Keratinocyte (primary cell): ENCODE data around the gene UNC79. TPM values are rescaled to one million over a fixed set of nuclear protein-coding genes. Genes with fewer than 3 reads are reported as not detected.

Source experiments
- DNase-seq: peaks from one replicate; pipeline ENCODE4 v3.0.0-alpha.2; 2011; ENCODE audit warnings: low read depth, missing footprints, low spot score
- FAIRE-seq: peaks from 2 replicates; lab custom pipeline; 2011; peaks lifted over from hg19 to GRCh38; lab: Jason Lieb, UNC
- H2AFZ ChIP-seq: 2 replicates; pipeline ENCODE4 v1.6.0; 2012; ENCODE audit warnings: low read length, control low read depth, inconsistent platforms; ENCODE audit not compliant: control insufficient read depth
- H3K27ac ChIP-seq: 2 replicates; pipeline ENCODE4 v1.5.1; 2011; ENCODE audit warnings: low read length; ENCODE audit not compliant: control insufficient read depth, insufficient read depth
- H3K27me3 ChIP-seq: 3 replicates; pipeline ENCODE4 v1.6.0; 2011; ENCODE audit warnings: low read length; ENCODE audit not compliant: control insufficient read depth, insufficient read depth; ENCODE audit errors: extremely low read depth
- H3K36me3 ChIP-seq, 2 experiments: 2 replicates in 1 of 2; 3 replicates in 1 of 2; pipeline ENCODE4 v1.5.1; 2011; ENCODE audit warnings: low read length in 2 of 2, mild to moderate bottlenecking in 1 of 2; ENCODE audit not compliant: control insufficient read depth in 2 of 2, insufficient read depth in 2 of 2; ENCODE audit errors: extremely low read depth in 1 of 2
- H3K4me1 ChIP-seq: 3 replicates; pipeline ENCODE4 v1.5.1; 2011; ENCODE audit warnings: low read length; ENCODE audit not compliant: control insufficient read depth, insufficient read depth; ENCODE audit errors: extremely low read depth
- H3K4me2 ChIP-seq: 3 replicates; pipeline ENCODE4 v1.6.0; 2011; ENCODE audit warnings: low read depth, low read length; ENCODE audit not compliant: control insufficient read depth, insufficient read depth; ENCODE audit errors: extremely low read depth
- H3K4me3 ChIP-seq, 3 experiments: fragments of 200-600 bp in 1 of 3; sonication (generic) in 1 of 3; 2 replicates in 2 of 3; 3 replicates in 1 of 3; pipeline ENCODE4 v1.5.1; 2011 to 2016; ENCODE audit warnings: low read length in 3 of 3, mild to moderate bottlenecking in 3 of 3, control low read depth in 2 of 3, inconsistent platforms in 1 of 3, low read depth in 1 of 3, mixed read lengths in 1 of 3, mixed run types in 1 of 3, moderate library complexity in 1 of 3; ENCODE audit not compliant: control insufficient read depth in 2 of 3, insufficient read depth in 2 of 3; ENCODE audit errors: extremely low read depth in 1 of 3
- H3K79me2 ChIP-seq: 2 replicates; pipeline ENCODE4 v1.6.0; 2012; ENCODE audit warnings: low read length; ENCODE audit not compliant: control insufficient read depth, insufficient read depth
- H3K9ac ChIP-seq: 3 replicates; pipeline ENCODE4 v1.6.0; 2011; ENCODE audit warnings: low read length; ENCODE audit not compliant: control insufficient read depth, insufficient read depth; ENCODE audit errors: extremely low read depth
- H3K9me1 ChIP-seq: 3 replicates; pipeline ENCODE4 v1.6.0; 2011; ENCODE audit warnings: low read length; ENCODE audit not compliant: control insufficient read depth, insufficient read depth; ENCODE audit errors: extremely low read depth
- H3K9me3 ChIP-seq: 2 replicates; pipeline ENCODE4 v1.5.1; 2012; ENCODE audit warnings: low read depth, low read length; ENCODE audit not compliant: control insufficient read depth
- H4K20me1 ChIP-seq: 3 replicates; pipeline ENCODE4 v1.6.0; 2011; ENCODE audit warnings: low read length; ENCODE audit not compliant: control insufficient read depth, insufficient read depth; ENCODE audit errors: extremely low read depth
- CTCF ChIP-seq, 3 experiments: IDR thresholded peaks in 1 of 3; conservative IDR thresholded peaks in 1 of 3; optimal IDR thresholded peaks in 1 of 3; 2 replicates in 2 of 3; 3 replicates in 1 of 3; pipeline versions ENCODE3 to v1.5.1; 2011; ENCODE audit warnings: low read length in 3 of 3, mild to moderate bottlenecking in 3 of 3, moderate library complexity in 2 of 3, control low read depth in 1 of 3, inconsistent platforms in 1 of 3; ENCODE audit not compliant: insufficient read depth in 2 of 3; ENCODE audit errors: extremely low read depth in 1 of 3
- EZH2 ChIP-seq: IDR thresholded peaks from one replicate; pipeline ENCODE4 v1.6.1; 2012; ENCODE audit warnings: inconsistent platforms, mild to moderate bottlenecking, low read length, moderate library complexity
- dilution Hi-C: fragments of 300-500 bp; cut with MboI; formaldehyde crosslinking; loops from one replicate; pipeline ENCODE4 v1.7.0; 2020; ENCODE audit warnings: low sequenced_read_pairs; ENCODE audit not compliant: extremely low pct_ligation_motif_present
- polyA plus RNA-seq, 5 experiments: library from polyadenylated mRNA; depleted of rRNA in 3 of 5; stranded (reverse) in 3 of 5; stranded (forward) in 1 of 5; unstranded in 1 of 5; fragments of >200 nt; gene quantifications; 1 replicate in 1 of 5; 2 replicates in 3 of 5; 3 replicates in 1 of 5; pipeline versions ENCODE4 v1.2.1 to v1.2.3, GENCODE V29; 2011 to 2012; ENCODE audit warnings: missing spikeins in 2 of 5, low read depth in 1 of 5, low replicate concordance in 1 of 5

The UNC79 gene
- polyA plus RNA-seq, 1 donor (not counting 4 experiments of a cell fraction or from before 2014, with no cell fraction given), result 0.01 TPM

GRCh38 chr14:93628048-93628447 is 197.3 kb downstream of the UNC79 start:
- no peaks in the 10 kb centered on the region for H3K27me3 ChIP-seq
- H3K36me3 ChIP-seq, result no peaks in the 10 kb centered on the region
- H3K4me2 ChIP-seq, result no peak overlapping the region
- DNase-seq, result no peak
- H3K4me1 ChIP-seq, result no peaks in the 10 kb centered on the region
- FAIRE-seq, result no peak
- H3K4me3 ChIP-seq, result no peak overlapping the region
- H3K79me2 ChIP-seq, result no peaks in the 10 kb centered on the region
- no peak for TF ChIP-seq EZH2
- TF ChIP-seq CTCF (optimal IDR thresholded peaks at IDR 0.05 in 1 of 3, IDR thresholded peaks at IDR 0.05 in 1 of 3, conservative IDR thresholded peaks at IDR 0.05 in 1 of 3; ENCODE audit: extremely low read depth in 1 of 3, insufficient read depth in 2 of 3, low read length in 3 of 3), result no peak
- no peaks in the 10 kb centered on the region for H3K9me3 ChIP-seq
- no peaks in the 10 kb centered on the region for H4K20me1 ChIP-seq
- no peak overlapping the region for H3K27ac ChIP-seq
- no peak overlapping the region for H2AFZ ChIP-seq
- H3K9ac ChIP-seq, result no peak overlapping the region
- H3K9me1 ChIP-seq, result no peaks in the 10 kb centered on the region
- dilution Hi-C loops, result no loop called here

DNA sequence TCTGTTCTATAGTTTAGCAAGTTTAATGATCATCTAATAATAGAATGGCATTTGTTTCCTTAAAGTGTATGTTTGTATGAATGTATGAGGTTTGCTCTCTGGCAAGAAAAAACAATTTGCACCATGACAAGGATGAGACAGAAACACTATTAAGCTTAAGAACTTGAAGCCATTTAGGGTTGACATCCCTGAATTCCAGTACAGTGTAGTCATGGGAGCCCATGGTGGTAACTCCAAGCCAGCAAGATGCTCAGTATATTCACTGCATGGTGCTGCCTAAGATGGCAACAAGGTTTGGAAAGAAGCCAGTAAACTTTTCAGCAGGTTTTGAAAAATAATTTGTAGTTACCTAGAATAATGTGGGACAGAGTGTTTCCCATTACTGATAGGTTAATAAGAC is 198.9 kb downstream of the UNC79 start:
- Histone ChIP-seq H3K4me3 (no peak overlapping the region), H3K4me2 (no peak overlapping the region), H3K4me1 (no peaks in the 10 kb centered on the region), H3K27me3 (no peaks in the 10 kb centered on the region), H4K20me1 (no peaks in the 10 kb centered on the region), H3K9ac (no peak overlapping the region), H3K36me3 (no peaks in the 10 kb centered on the region), H3K27ac (no peak overlapping the region), H3K9me3 (no peaks in the 10 kb centered on the region), H2AFZ (no peak overlapping the region), H3K9me1 (no peaks in the 10 kb centered on the region), H3K79me2 (no peaks in the 10 kb centered on the region)
- dilution Hi-C loops, result no loop called here
- DNase-seq (no peak), FAIRE-seq (no peak)
- TF ChIP-seq EZH2, result no peak
- no peak for TF ChIP-seq CTCF (optimal IDR thresholded peaks at IDR 0.05 in 1 of 3, IDR thresholded peaks at IDR 0.05 in 1 of 3, conservative IDR thresholded peaks at IDR 0.05 in 1 of 3; ENCODE audit: extremely low read depth in 1 of 3, insufficient read depth in 2 of 3, low read length in 3 of 3)
